Measurements from ENCODE around the gene INF2. TPM values are rescaled to one million over a fixed set of nuclear protein-coding genes. Genes with fewer than 3 reads are reported as not detected.
A peak's percentile ranks its signal among the peaks of the same experiment; 100 is the strongest.

INF2 gene
- total and polyA plus RNA-seq, 2 experiments from 2014 or later = 23.0 to 53.3 TPM

DNA sequence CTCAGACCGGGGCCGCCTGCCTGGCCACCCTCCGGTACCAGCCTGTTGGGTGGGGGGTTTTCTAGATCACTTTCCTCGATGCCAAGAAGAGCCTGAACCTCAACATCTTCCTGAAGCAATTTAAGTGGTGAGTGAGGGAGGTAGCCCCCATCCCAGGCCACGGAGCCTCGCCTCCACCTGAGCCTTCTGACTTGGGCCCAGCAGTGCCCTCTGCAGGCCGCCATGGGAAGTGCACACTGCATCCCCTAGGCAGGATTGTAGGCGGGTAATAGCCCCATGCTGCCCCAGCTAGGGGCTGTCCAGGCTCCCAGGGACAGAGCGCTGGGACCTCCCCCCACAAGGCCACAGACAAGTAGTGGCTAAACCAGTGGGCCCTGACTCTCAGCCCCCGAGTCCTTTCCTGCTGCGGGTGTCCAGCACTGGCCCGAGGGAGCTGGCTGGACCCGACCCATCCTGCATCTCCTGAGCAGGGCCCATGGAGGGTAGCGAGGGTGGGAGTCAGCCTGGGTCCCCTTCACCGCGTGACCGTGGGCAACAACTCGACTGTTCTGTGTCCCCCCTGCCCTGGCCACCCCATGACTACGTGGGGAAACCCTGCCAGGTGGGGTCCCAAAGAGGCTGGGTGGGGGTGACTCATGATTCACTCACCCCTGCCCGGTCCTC lies 19.3 kb downstream of the INF2 start:
- peak; percentile 58 for DNase-seq
- Histone ChIP-seq H3K9ac (no peak overlapping the region), H3K4me3 (no peak overlapping the region), H3K27me3 (replicated peaks; ENCODE audit: insufficient read depth) (no peaks in the 10 kb centered on the region), H3K9me3 (ENCODE audit: low read depth) (no peaks in the 10 kb centered on the region), H3K79me2 (ENCODE audit: insufficient read depth) (no peaks in the 10 kb centered on the region), H3K4me2 (ENCODE audit: unreplicated experiment) (no peak overlapping the region), H3F3A (ENCODE audit: insufficient read depth) (no peaks in the 10 kb centered on the region), H3K9me2 (ENCODE audit: insufficient read depth) (no peaks in the 10 kb centered on the region), H4K20me1 (ENCODE audit: insufficient read depth) (no peaks in the 10 kb centered on the region), H2AFZ (no peak overlapping the region), H3K4me1 (ENCODE audit: insufficient read depth) (no peaks in the 10 kb centered on the region), H3K36me3 (ENCODE audit: low read depth) (no peaks in the 10 kb centered on the region; the same call in 1 of the 2 replicates), H3K27ac (no peak overlapping the region)
- in situ Hi-C loops (cut with MboI) = no loop called here
- TF ChIP-seq EZH2 (IDR thresholded peaks at IDR 0.05; ENCODE audit: insufficient read depth, poor library complexity, severe bottlenecking) (no peak), EZH2phosphoT487 (IDR thresholded peaks at IDR 0.05; ENCODE audit: insufficient read depth, low read depth) (no peak)
- WGBS, 2 experiments (ENCODE audit: low coverage in 1 of 2, low lambda C conversion rate in 2 of 2, missing lambda C conversion rate in 2 of 2) = 44 to 53% methylated on average over 19 to 20 of the region's 20 CpGs

GRCh38 chr14:104709387-104710039 lies 20.1 kb downstream of the INF2 start:
- no peaks in the 10 kb centered on the region for H3K9me3 ChIP-seq (ENCODE audit: low read depth)
- no peaks in the 10 kb centered on the region for H4K20me1 ChIP-seq (ENCODE audit: insufficient read depth)
- no peak overlapping the region for H3K4me3 ChIP-seq
- H3K27ac ChIP-seq = no peak overlapping the region
- no peaks in the 10 kb centered on the region for H3K27me3 ChIP-seq (replicated peaks; ENCODE audit: insufficient read depth)
- in situ Hi-C loops (cut with MboI) = no loop called here
- TF ChIP-seq EZH2phosphoT487 (IDR thresholded peaks at IDR 0.05; ENCODE audit: insufficient read depth, low read depth) (no peak), EZH2 (IDR thresholded peaks at IDR 0.05; ENCODE audit: insufficient read depth, poor library complexity, severe bottlenecking) (no peak)
- H2AFZ ChIP-seq = no peak overlapping the region
- no peak for DNase-seq
- H3K4me1 ChIP-seq (ENCODE audit: insufficient read depth) = no peaks in the 10 kb centered on the region
- no peak overlapping the region for H3K4me2 ChIP-seq (ENCODE audit: unreplicated experiment)
- no peaks in the 10 kb centered on the region for H3K79me2 ChIP-seq (ENCODE audit: insufficient read depth)
- no peaks in the 10 kb centered on the region for H3K9me2 ChIP-seq (ENCODE audit: insufficient read depth)
- no peak overlapping the region for H3K9ac ChIP-seq
- no peaks in the 10 kb centered on the region; the same call in 1 of the 2 replicates for H3K36me3 ChIP-seq (ENCODE audit: low read depth)
- whole genome bisulfite sequencing, 2 experiments (ENCODE audit: low coverage in 1 of 2, low lambda C conversion rate in 2 of 2, missing lambda C conversion rate in 2 of 2) = 70 to 77% methylated on average over 16 to 18 of the region's 18 CpGs
- no peaks in the 10 kb centered on the region for H3F3A ChIP-seq (ENCODE audit: insufficient read depth)

DNA sequence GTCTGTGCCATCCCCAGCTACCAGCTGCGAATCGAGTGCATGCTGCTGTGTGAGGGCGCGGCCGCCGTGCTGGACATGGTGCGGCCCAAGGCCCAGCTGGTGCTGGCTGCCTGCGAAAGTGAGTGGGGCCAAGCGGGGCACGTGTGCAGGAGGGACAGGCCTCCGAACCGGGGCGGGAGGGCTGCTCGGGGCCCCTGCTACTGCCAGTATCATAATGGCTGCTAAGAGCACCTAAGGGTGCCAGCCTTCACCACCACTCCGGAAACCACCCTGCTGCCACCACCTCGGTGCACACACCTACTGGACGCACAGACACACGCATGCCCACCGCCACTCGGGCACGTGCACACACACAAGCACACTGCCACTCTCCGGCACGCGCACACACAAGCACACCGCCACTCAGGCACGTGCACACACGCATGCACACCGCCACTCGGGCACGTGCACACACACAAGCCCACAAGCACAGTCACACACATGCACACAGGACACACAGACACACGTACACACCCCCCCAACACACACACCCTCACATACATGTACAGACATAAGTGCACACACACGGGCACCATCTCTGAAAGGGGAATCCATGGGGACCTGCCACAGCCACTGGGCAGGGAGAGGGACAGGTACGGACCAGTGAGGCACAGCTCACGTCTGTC lies 20.8 kb downstream of the INF2 start:
- Histone ChIP-seq H3K4me3 (no peak overlapping the region), H3K36me3 (ENCODE audit: low read depth) (no peaks in the 10 kb centered on the region; the same call in 1 of the 2 replicates), H2AFZ (no peak overlapping the region), H3F3A (ENCODE audit: insufficient read depth) (no peaks in the 10 kb centered on the region), H4K20me1 (ENCODE audit: insufficient read depth) (no peaks in the 10 kb centered on the region), H3K4me1 (ENCODE audit: insufficient read depth) (no peaks in the 10 kb centered on the region), H3K79me2 (ENCODE audit: insufficient read depth) (no peaks in the 10 kb centered on the region), H3K27me3 (replicated peaks; ENCODE audit: insufficient read depth) (no peaks in the 10 kb centered on the region), H3K9me3 (ENCODE audit: low read depth) (no peaks in the 10 kb centered on the region), H3K9ac (no peak overlapping the region), H3K4me2 (ENCODE audit: unreplicated experiment) (no peak overlapping the region), H3K27ac (no peak overlapping the region), H3K9me2 (ENCODE audit: insufficient read depth) (no peaks in the 10 kb centered on the region)
- DNase-seq = no peak
- 95% methylated on average over 31 to 34 of the region's 34 CpGs for WGBS, 2 experiments (ENCODE audit: low coverage in 1 of 2, low lambda C conversion rate in 2 of 2, missing lambda C conversion rate in 2 of 2)
- TF ChIP-seq EZH2 (IDR thresholded peaks at IDR 0.05; ENCODE audit: insufficient read depth, poor library complexity, severe bottlenecking) (no peak), EZH2phosphoT487 (IDR thresholded peaks at IDR 0.05; ENCODE audit: insufficient read depth, low read depth) (no peak)
- in situ Hi-C loops (cut with MboI) = no loop called here

DNA sequence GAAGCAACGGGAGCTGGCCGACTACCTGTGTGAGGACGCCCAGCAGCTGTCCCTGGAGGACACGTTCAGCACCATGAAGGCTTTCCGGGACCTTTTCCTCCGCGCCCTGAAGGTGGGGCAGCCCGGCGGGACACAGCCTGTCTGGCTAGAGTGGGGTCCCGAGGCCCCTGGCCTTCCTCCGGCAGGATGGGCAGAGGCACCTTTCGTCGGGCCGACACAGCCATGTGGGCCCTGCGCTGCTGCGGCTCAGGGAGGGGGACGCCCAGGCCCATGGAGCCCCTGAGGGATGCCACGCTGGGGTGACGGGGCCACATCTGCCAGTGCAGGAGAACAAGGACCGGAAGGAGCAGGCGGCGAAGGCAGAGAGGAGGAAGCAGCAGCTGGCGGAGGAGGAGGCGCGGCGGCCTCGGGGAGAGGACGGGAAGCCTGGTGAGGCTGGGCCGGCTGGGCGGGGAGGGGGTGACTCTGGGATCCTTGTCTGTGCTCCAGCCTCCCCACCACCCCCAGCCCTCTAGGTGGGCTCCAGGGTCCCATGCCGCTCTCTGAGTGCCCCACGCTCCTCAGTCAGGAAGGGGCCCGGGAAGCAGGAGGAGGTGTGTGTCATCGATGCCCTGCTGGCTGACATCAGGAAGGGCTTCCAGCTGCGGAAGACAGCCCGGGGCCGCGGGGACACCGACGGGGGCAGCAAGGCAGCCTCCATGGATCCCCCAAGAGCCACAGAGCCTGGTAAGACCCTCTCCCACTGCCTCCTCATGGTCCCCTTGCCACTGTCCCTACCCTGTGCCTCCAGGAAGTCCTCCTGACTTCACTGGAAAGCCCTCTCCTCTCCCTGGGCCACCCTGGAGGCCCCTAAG lies 23.7 kb downstream of the INF2 start:
- Histone ChIP-seq H2AFZ (no peak overlapping the region), H3K27ac (no peak overlapping the region), H3K4me1 (ENCODE audit: insufficient read depth) (no peaks in the 10 kb centered on the region), H3F3A (ENCODE audit: insufficient read depth) (no peaks in the 10 kb centered on the region), H3K9me2 (ENCODE audit: insufficient read depth) (no peaks in the 10 kb centered on the region), H3K4me3 (no peak overlapping the region), H3K27me3 (replicated peaks; ENCODE audit: insufficient read depth) (no peaks in the 10 kb centered on the region), H3K4me2 (ENCODE audit: unreplicated experiment) (no peak overlapping the region), H3K79me2 (ENCODE audit: insufficient read depth) (no peaks in the 10 kb centered on the region), H3K36me3 (ENCODE audit: low read depth) (no peaks in the 10 kb centered on the region; the same call in 1 of the 2 replicates), H3K9me3 (ENCODE audit: low read depth) (no peaks in the 10 kb centered on the region), H4K20me1 (ENCODE audit: insufficient read depth) (no peaks in the 10 kb centered on the region), H3K9ac (no peak overlapping the region)
- in situ Hi-C loops (cut with MboI) = no loop called here
- no peak for DNase-seq
- no peak for TF ChIP-seq EZH2 (IDR thresholded peaks at IDR 0.05; ENCODE audit: insufficient read depth, poor library complexity, severe bottlenecking)
- no peak for TF ChIP-seq EZH2phosphoT487 (IDR thresholded peaks at IDR 0.05; ENCODE audit: insufficient read depth, low read depth)
- WGBS, 2 experiments (ENCODE audit: low coverage in 1 of 2, low lambda C conversion rate in 2 of 2, missing lambda C conversion rate in 2 of 2) = 94 to 95% methylated on average over 35 to 40 of the region's 40 CpGs

Data from GM23248 (cell line).